NT2/D1 (cell line): Measurements from ENCODE around the gene PXMP2.

ENCODE experiments used
- SUZ12 ChIP-seq: IDR thresholded peaks from 2 replicates; pipeline ENCODE4 v1.6.1; 2011; ENCODE audit not compliant: insufficient read length, insufficient read depth; ENCODE audit errors: extremely low read depth
- YY1 ChIP-seq: IDR thresholded peaks from 2 replicates; pipeline ENCODE4 v1.6.1; 2011; ENCODE audit not compliant: insufficient read length, insufficient read depth
- ZNF274 ChIP-seq: IDR thresholded peaks from 2 replicates; pipeline ENCODE4 v1.6.1; 2011; ENCODE audit warnings: mild to moderate bottlenecking, low read depth, low read length

GRCh38 chr12:132703641-132704040, 16.3 kb downstream of the PXMP2 start:
- TF ChIP-seq ZNF274 (no peak), YY1 (no peak), SUZ12 (no peak)
